Sigmoid colon (tissue), 7 donors: ENCODE measurements around the gene PRAMEF11. TPM values are rescaled to one million over a fixed set of nuclear protein-coding genes. Genes with fewer than 3 reads are reported as not detected.

Experiments used
- DNase-seq: peaks from one replicate; pipeline ENCODE4 v3.0.0-alpha.2; 2019
- H3K27ac ChIP-seq, 4 donors: fragments of 200-600 bp; sonication (generic); one replicate each; pipeline ENCODE4 v1.5.1; 2016 to 2019; ENCODE audit warnings: mild to moderate bottlenecking in 1 of 4
- H3K27me3 ChIP-seq, 3 donors: fragments of 200-600 bp; sonication (generic); one replicate each; pipeline ENCODE4 v1.5.1; 2019; ENCODE audit warnings: mild to moderate bottlenecking in 1 of 3
- H3K36me3 ChIP-seq, 4 donors: fragments of 200-600 bp; sonication (generic); one replicate each; pipeline ENCODE4 v1.5.1; 2016 to 2019
- H3K4me1 ChIP-seq, 4 donors: fragments of 200-600 bp; sonication (generic); one replicate each; pipeline ENCODE4 v1.5.1; 2017 to 2019
- H3K4me3 ChIP-seq, 4 donors: fragments of 200-600 bp; sonication (generic); one replicate each; pipeline ENCODE4 v1.5.1; 2017 to 2019; ENCODE audit warnings: mild to moderate bottlenecking in 2 of 4, moderate library complexity in 1 of 4
- H3K9me3 ChIP-seq, 4 donors: fragments of 200-600 bp in 3 of 4; sonication (generic) in 3 of 4; one replicate each; pipeline versions ENCODE4 v1.5.1 to v1.6.1; 2013 to 2019
- EP300 ChIP-seq, 4 donors: sonication (generic); formaldehyde crosslinking; IDR thresholded peaks; one replicate each; pipeline ENCODE4 v1.6.1; 2017; ENCODE audit warnings: antibody characterized with exemption in 4 of 4
- POLR2A ChIP-seq, 2 donors: fragments of 450-650 bp; IDR thresholded peaks; one replicate each; pipeline ENCODE4 v1.6.1; 2016; ENCODE audit warnings: antibody characterized with exemption in 2 of 2, mild to moderate bottlenecking in 2 of 2, moderate library complexity in 2 of 2
- WGBS, 2 donors: extraction: QIAGEN DNeasy Blood & Tissue Kit; methylation state at CpG; one replicate each; pipeline ENCODE4 v1.1.7; 2013; 5-methylcytosine and 5-hydroxymethylcytosine counted together
- intact Hi-C: fragments of 100-400 bp; cut with DNase I; formaldehyde crosslinking; loops from one replicate; pipeline ENCODE4 v1.15.1; 2023
- polyA plus RNA-seq, 3 donors: library from polyadenylated mRNA; stranded (reverse); fragments of 200-250 nt; gene quantifications; one replicate each; pipeline ENCODE4 v1.2.3, GENCODE V29; 2013
- total RNA-seq, 4 donors: library from RNA; depleted of rRNA; stranded (reverse); fragments of >200 nt; gene quantifications; one replicate each; pipeline ENCODE4 v1.1.0, GENCODE V29; 2016
- donor health status: healthy with polysubstance abuse.
- donor health status: Bipolar disorder and iron deficiency.
- donor health status: healthy.

PRAMEF11 gene
- total and polyA plus RNA-seq, 7 donors: not detected

DNA sequence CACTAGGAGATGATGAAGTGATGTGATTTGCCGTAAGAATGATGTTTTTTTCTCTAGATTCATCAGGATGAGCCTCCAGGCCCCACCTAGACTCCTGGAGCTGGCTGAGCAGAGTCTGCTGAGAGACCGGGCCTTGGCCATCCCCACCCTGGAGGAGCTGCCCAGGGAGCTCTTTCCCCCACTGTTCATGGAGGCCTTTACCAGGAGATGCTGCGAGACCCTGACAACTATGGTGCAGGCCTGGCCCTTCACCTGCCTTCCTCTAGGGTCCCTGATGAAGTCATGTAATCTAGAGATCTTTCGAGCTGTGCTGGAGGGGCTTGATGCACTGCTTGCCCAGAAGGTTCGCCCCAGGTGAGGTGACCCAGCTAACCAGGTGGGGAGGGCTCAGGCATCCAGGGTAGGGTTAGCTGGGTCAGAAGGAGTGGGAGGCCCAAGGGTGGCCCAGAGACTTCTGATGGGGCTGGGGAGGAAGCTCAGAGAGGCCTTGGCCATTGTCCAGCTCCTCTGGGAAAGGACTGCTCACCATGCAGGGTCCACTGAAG lies 56.3 kb downstream of the PRAMEF11 start:
- intact Hi-C loops: no loop called here
- Histone ChIP-seq H3K4me1 (no peaks in the 10 kb centered on the region), H3K4me3 (no peak overlapping the region), H3K36me3 (no peaks in the 10 kb centered on the region), H3K27me3 (no peaks in the 10 kb centered on the region), H3K9me3 (no peaks in the 10 kb centered on the region), H3K27ac (no peak overlapping the region)
- WGBS, 2 donors: 86 to 91% methylated on average over 5 of the region's 5 CpGs
- TF ChIP-seq POLR2A (IDR thresholded peaks at IDR 0.05) (no peak), EP300 (IDR thresholded peaks at IDR 0.05) (no peak)
- DNase-seq: no peak

Other genes with a start within 250 kb of the PRAMEF11 start
- 100 to 1,000 TPM in 1 of 4 donors, 10 to 100 TPM in 3; 47.1 to 102 (median 73.1) TPM for gene DHRS3, start 213.2 kb downstream of the PRAMEF11 start, total RNA-seq
- 10 to 100 TPM; 34.8 to 47.9 (median 36.5) TPM for gene DHRS3, start 213.2 kb downstream of the PRAMEF11 start, polyA plus RNA-seq
- not detected for gene AADACL4, start 187.3 kb downstream of the PRAMEF11 start, total RNA-seq
- gene AADACL4, start 187.3 kb downstream of the PRAMEF11 start, polyA plus RNA-seq: under 1 TPM in 1 of 3 donors, not detected in 2; 0.04 TPM
- gene AADACL3, start 115.3 kb downstream of the PRAMEF11 start, total RNA-seq: not detected
- not detected for gene AADACL3, start 115.3 kb downstream of the PRAMEF11 start, polyA plus RNA-seq
- not detected for gene CFAP107, start 85.2 kb downstream of the PRAMEF11 start, total RNA-seq
- gene CFAP107, start 85.2 kb downstream of the PRAMEF11 start, polyA plus RNA-seq: under 1 TPM in 1 of 3 donors, not detected in 2; under 0.01 TPM
- not detected for gene PRAMEF12, start 57.7 kb downstream of the PRAMEF11 start, total RNA-seq
- gene PRAMEF12, start 57.7 kb downstream of the PRAMEF11 start, polyA plus RNA-seq: not detected
- gene PRAMEF1, start 40.0 kb downstream of the PRAMEF11 start, total RNA-seq: not detected
- not detected for gene PRAMEF1, start 40.0 kb downstream of the PRAMEF11 start, polyA plus RNA-seq
- gene HNRNPCL1, start 17.3 kb upstream of the PRAMEF11 start, total RNA-seq: not detected
- gene HNRNPCL1, start 17.3 kb upstream of the PRAMEF11 start, polyA plus RNA-seq: not detected
- gene PRAMEF2, start 25.7 kb upstream of the PRAMEF11 start, total RNA-seq: not detected
- gene PRAMEF2, start 25.7 kb upstream of the PRAMEF11 start, polyA plus RNA-seq: not detected
- not detected for gene PRAMEF4, start 54.8 kb upstream of the PRAMEF11 start, total RNA-seq
- not detected for gene PRAMEF4, start 54.8 kb upstream of the PRAMEF11 start, polyA plus RNA-seq
- gene PRAMEF10, start 66.9 kb upstream of the PRAMEF11 start, total RNA-seq: not detected
- not detected for gene PRAMEF10, start 66.9 kb upstream of the PRAMEF11 start, polyA plus RNA-seq
- not detected for gene PRAMEF7, start 85.2 kb upstream of the PRAMEF11 start, total RNA-seq
- not detected for gene PRAMEF7, start 85.2 kb upstream of the PRAMEF11 start, polyA plus RNA-seq
- gene PRAMEF6, start 116.2 kb upstream of the PRAMEF11 start, total RNA-seq: not detected
- gene PRAMEF6, start 116.2 kb upstream of the PRAMEF11 start, polyA plus RNA-seq: not detected
- gene PRAMEF27, start 225.2 kb upstream of the PRAMEF11 start, total RNA-seq: not detected
- gene PRAMEF27, start 225.2 kb upstream of the PRAMEF11 start, polyA plus RNA-seq: not detected
- not detected for gene HNRNPCL3, start 229.4 kb upstream of the PRAMEF11 start, total RNA-seq
- not detected for gene HNRNPCL3, start 229.4 kb upstream of the PRAMEF11 start, polyA plus RNA-seq
- not detected for gene PRAMEF25, start 239.4 kb upstream of the PRAMEF11 start, total RNA-seq
- not detected for gene PRAMEF25, start 239.4 kb upstream of the PRAMEF11 start, polyA plus RNA-seq